Inflammatory macrophage treated with lipopolysaccharide for 1 hour (primary cell): ENCODE measurements around the gene MIR17HG.
"Not testable (repeated sequence)": the region's sequence is repeated elsewhere in the genome, so short reads cannot be mapped to it uniquely, and the experiment has no call there.

Experiments used
- DNase-seq, 2 donors: peaks; one replicate each; pipeline ENCODE4 v3.0.0-alpha.2; 2020 to 2022

The MIR17HG gene

GRCh38 chr13:91347996-91348905 lies 764 bp downstream of the MIR17HG start:
- DNase-seq: peak; percentile 39 to 42

- DNase-seq: peak; percentile 79 to 98
Measured at GRCh38 chr13:91348906-91349435, 1.5 kb downstream of the MIR17HG start.

- DNase-seq: no peak
Measured at GRCh38 chr13:91349992-91350911, 2.8 kb downstream of the MIR17HG start.

- DNase-seq: no peak
Measured at GRCh38 chr13:91351123-91351522, 3.6 kb downstream of the MIR17HG start.

- no peak for DNase-seq
Measured at GRCh38 chr13:91351980-91352379, 4.5 kb downstream of the MIR17HG start.

GRCh38 chr13:91352891-91353290 lies 5.4 kb downstream of the MIR17HG start:
- not testable (repeated sequence) for DNase-seq

- DNase-seq: no peak
Measured at GRCh38 chr13:91353494-91353893, 6.0 kb downstream of the MIR17HG start.

GRCh38 chr13:91355099-91355825 lies 7.8 kb downstream of the MIR17HG start:
- no peak for DNase-seq

GRCh38 chr13:91355826-91356710 lies 8.6 kb downstream of the MIR17HG start:
- no peak for DNase-seq

- DNase-seq: no peak
Measured at GRCh38 chr13:91356919-91357612, 9.6 kb downstream of the MIR17HG start.

GRCh38 chr13:91357613-91358386 lies 10.3 kb downstream of the MIR17HG start:
- DNase-seq: no peak

GRCh38 chr13:91358387-91358782 lies 10.9 kb downstream of the MIR17HG start:
- no peak for DNase-seq

GRCh38 chr13:91359111-91359510 lies 11.6 kb downstream of the MIR17HG start:
- no peak for DNase-seq

GRCh38 chr13:91359631-91360030 lies 12.1 kb downstream of the MIR17HG start:
- no peak for DNase-seq

GRCh38 chr13:91360246-91360751 lies 12.8 kb downstream of the MIR17HG start:
- DNase-seq: no peak

GRCh38 chr13:91361755-91362271 lies 14.3 kb downstream of the MIR17HG start:
- DNase-seq: no peak

- DNase-seq: no peak
Measured at GRCh38 chr13:91362908-91363307, 15.4 kb downstream of the MIR17HG start.

GRCh38 chr13:91368101-91368500 lies 20.6 kb downstream of the MIR17HG start:
- no peak for DNase-seq

GRCh38 chr13:91368676-91369440 lies 21.4 kb downstream of the MIR17HG start:
- no peak for DNase-seq
